WTC11 (cell line): Measurements from ENCODE around the gene CD3E. TPM values are rescaled to one million over a fixed set of nuclear protein-coding genes. Genes with fewer than 3 reads are reported as not detected.

ENCODE experiments used
- ATAC-seq: fragments of 200-7000 bp; cut with Tn5 transposase; 2 replicates; pipeline ENCODE4 v1.10.0; 2021; ENCODE audit warnings: mild to moderate bottlenecking, moderate library complexity
- CTCF ChIA-PET: fragments of 300-600 bp; sonication (Branson Sonifier 250); formaldehyde crosslinking; loops from one replicate; lab custom pipeline; 2021; ENCODE audit warnings: antibody characterized with exemption; lab: Charles Lee
- POLR2A ChIA-PET: fragments of 350-600 bp; sonication (Branson Sonifier 250); formaldehyde crosslinking; loops from one replicate; lab custom pipeline; 2021; ENCODE audit warnings: antibody characterized with exemption; lab: Charles Lee
- DNase-seq: peaks from one replicate; pipeline ENCODE4 v3.0.0; 2021; ENCODE audit warnings: low spot score
- H3K27ac Mint-ChIP-seq: 2 replicates; pipeline ENCODE4 v1.8.0; 2021; ENCODE audit warnings: mixed read lengths
- H3K27me3 Mint-ChIP-seq: 2 replicates; pipeline ENCODE4 v1.8.0; 2021; ENCODE audit warnings: low read depth, mild to moderate bottlenecking, moderate library complexity, mixed read lengths
- H3K36me3 Mint-ChIP-seq: 2 replicates; pipeline ENCODE4 v1.8.0; 2021; ENCODE audit warnings: mixed read lengths
- H3K4me1 Mint-ChIP-seq: 2 replicates; pipeline ENCODE4 v1.8.0; 2022; ENCODE audit warnings: mixed read lengths
- H3K4me3 Mint-ChIP-seq: 2 replicates; pipeline ENCODE4 v1.8.0; 2021; ENCODE audit warnings: mild to moderate bottlenecking, moderate library complexity, mixed read lengths
- H3K9me3 Mint-ChIP-seq: 2 replicates; pipeline ENCODE4 v1.8.0; 2021; ENCODE audit warnings: mixed read lengths
- AR ChIP-seq: fragments of 250-450 bp; sonication (Bioruptor Pico); IDR thresholded peaks from 2 replicates; pipeline ENCODE4 v1.9.0; 2021; ENCODE audit warnings: mild to moderate bottlenecking
- ARID4B ChIP-seq: sonication (generic); formaldehyde crosslinking; IDR thresholded peaks from 2 replicates; pipeline ENCODE4 v1.8.0; 2023; ENCODE audit warnings: missing genetic modification reagents, mild to moderate bottlenecking, borderline replicate concordance
- CDX4 ChIP-seq: fragments of 250-450 bp; sonication (Bioruptor Pico); IDR thresholded peaks from 2 replicates; pipeline ENCODE4 v1.9.0; 2021; ENCODE audit warnings: moderate library complexity, mild to moderate bottlenecking, inconsistent platforms, borderline replicate concordance
- ESRRA ChIP-seq: sonication (generic); formaldehyde crosslinking; IDR thresholded peaks from 2 replicates; pipeline ENCODE4 v1.8.1; 2022; ENCODE audit warnings: mild to moderate bottlenecking, missing genetic modification reagents, borderline replicate concordance
- KAT7 ChIP-seq: sonication (generic); formaldehyde crosslinking; IDR thresholded peaks from 2 replicates; pipeline ENCODE4 v1.8.1; 2023; ENCODE audit warnings: missing genetic modification reagents, mild to moderate bottlenecking, borderline replicate concordance
- MLX ChIP-seq: sonication (generic); formaldehyde crosslinking; IDR thresholded peaks from 2 replicates; pipeline ENCODE4 v1.8.1; 2023; ENCODE audit warnings: mild to moderate bottlenecking, missing genetic modification reagents, moderate library complexity
- NFATC4 ChIP-seq: fragments of 250-450 bp; sonication (Bioruptor Pico); IDR thresholded peaks from 2 replicates; pipeline ENCODE4 v1.9.0; 2021; ENCODE audit warnings: mild to moderate bottlenecking
- NR2C2 ChIP-seq: sonication (generic); formaldehyde crosslinking; IDR thresholded peaks from 2 replicates; pipeline ENCODE4 v1.8.0; 2022; ENCODE audit warnings: mild to moderate bottlenecking, missing genetic modification reagents
- RELA ChIP-seq: sonication (generic); formaldehyde crosslinking; IDR thresholded peaks from 2 replicates; pipeline ENCODE4 v1.8.1; 2022; ENCODE audit warnings: missing genetic modification reagents, mild to moderate bottlenecking, borderline replicate concordance
- STAT6 ChIP-seq: sonication (generic); formaldehyde crosslinking; conservative IDR thresholded peaks from 2 replicates; pipeline ENCODE4 v1.8.1; 2023; ENCODE audit warnings: mild to moderate bottlenecking, low read depth, missing genetic modification reagents, moderate library complexity
- ZNF121 ChIP-seq: sonication (generic); formaldehyde crosslinking; IDR thresholded peaks from 2 replicates; pipeline ENCODE4 v1.8.0; 2023; ENCODE audit warnings: missing genetic modification reagents
- ZNF512 ChIP-seq: sonication (generic); formaldehyde crosslinking; IDR thresholded peaks from 2 replicates; pipeline ENCODE4 v1.8.1; 2022; ENCODE audit warnings: missing genetic modification reagents, borderline replicate concordance
- total RNA-seq: library from RNA; stranded (reverse); gene quantifications from 3 replicates; pipeline ENCODE4 v1.2.3, GENCODE V29; 2021

Gene CD3E
- total RNA-seq, 1 experiment from 2014 or later = 1.0 TPM

GRCh38 chr11:118343248-118343647, 38.7 kb downstream of the CD3E start (continued):
- TF ChIP-seq ESRRA (CRISPR knock-in tag) (no peak), CDX4 (CRISPR knock-in tag) (no peak), ZNF512 (CRISPR knock-in tag) (no peak)
- TF ChIP-seq, all 79 proteins: peak for 0

- Mint-ChIP-seq H3K27ac (no peak within 1 kb of the TSS), H3K27me3 (peaks cover 43% of the 10 kb centered on the region), H3K4me1 (peaks cover 3% of the 10 kb centered on the region; the same call in 1 of the 2 replicates), H3K36me3 (no peaks in the 10 kb centered on the region), H3K4me3 (no peak within 1 kb of the TSS), H3K9me3 (no peaks in the 10 kb centered on the region)
- no peak for TF ChIP-seq ZNF121 (CRISPR knock-in tag)
- no peak for TF ChIP-seq AR (CRISPR knock-in tag)
- no peak for TF ChIP-seq KAT7 (CRISPR knock-in tag)
- no peak for TF ChIP-seq MLX
- TF ChIP-seq RELA (CRISPR knock-in tag) = no peak
- TF ChIP-seq NR2C2 (CRISPR knock-in tag) = no peak
- no peak for TF ChIP-seq ARID4B
- ChIA-PET POLR2A (no interaction called here), CTCF (no interaction called here)
- DNase-seq (no peak), ATAC-seq (no peak)
These were observed 39.5 kb downstream of the CD3E start, which contains the start of gene CD3G for GRCh38 chr11:118343981-118344515. Gene CD3G (plus strand): TSS chr11:118344344. CDS start chr11:118344424, 80 bp downstream.

- Mint-ChIP-seq H3K27ac (no peak overlapping the region), H3K36me3 (no peaks in the 10 kb centered on the region), H3K4me3 (no peak overlapping the region), H3K4me1 (peaks cover 6% of the 10 kb centered on the region; the same call in 1 of the 2 replicates), H3K27me3 (peaks cover 45% of the 10 kb centered on the region), H3K9me3 (no peaks in the 10 kb centered on the region)
- POLR2A ChIA-PET = no interaction called here
- ATAC-seq = no peak
- CTCF ChIA-PET = interaction anchor here (2.2 kb wide), 1 partner anchor 151 kb away, joined by 12 read pairs; no protein-coding TSS in a partner anchor
- DNase-seq = no peak
- TF ChIP-seq RELA (CRISPR knock-in tag) (no peak), NFATC4 (CRISPR knock-in tag) (no peak), STAT6 (CRISPR knock-in tag) (no peak)
These were observed 44.9 kb downstream of the CD3E start for GRCh38 chr11:118349475-118349874.
